H1 (cell line): Measurements from ENCODE around the gene C19orf12. TPM values are rescaled to one million over a fixed set of nuclear protein-coding genes. Genes with fewer than 3 reads are reported as not detected.

Experiments
- CTCF ChIA-PET: fragments of 300-600 bp; sonication (Branson Sonifier 250); formaldehyde crosslinking; loops from one replicate; lab custom pipeline; 2021; ENCODE audit not compliant: partially characterized antibody; lab: Charles Lee
- POLR2A ChIA-PET: fragments of 300-600 bp; sonication (Branson Sonifier 250); formaldehyde crosslinking; loops from one replicate; lab custom pipeline; 2021; ENCODE audit warnings: inconsistent platforms; ENCODE audit not compliant: partially characterized antibody; lab: Charles Lee
- DNase-seq, 2 experiments: peaks; one replicate each; pipeline versions ENCODE4 v3.0.0 to v3.0.0-alpha.2; 2010 to 2022; ENCODE audit warnings: low spot score in 2 of 2, low read depth in 1 of 2, mixed read lengths in 1 of 2
- FAIRE-seq: peaks from 2 replicates; lab custom pipeline; 2011; peaks lifted over from hg19 to GRCh38; lab: Jason Lieb, UNC
- H2AFZ ChIP-seq: 2 replicates; pipeline ENCODE4 v1.8.1; 2012; ENCODE audit warnings: low read length, inconsistent platforms
- H2AK5ac ChIP-seq: 2 replicates; pipeline ENCODE4 v1.6.1; 2013; ENCODE audit warnings: low read depth, low read length
- H2BK120ac ChIP-seq: replicated peaks from 2 replicates; pipeline ENCODE3; 2013; ENCODE audit warnings: low read depth, low read length, inconsistent platforms
- H2BK12ac ChIP-seq: 2 replicates; pipeline ENCODE4 v1.6.1; 2013; ENCODE audit warnings: low read depth, low read length
- H2BK15ac ChIP-seq: 2 replicates; pipeline ENCODE4 v1.6.1; 2013; ENCODE audit warnings: low read length
- H2BK20ac ChIP-seq: 2 replicates; pipeline ENCODE4 v1.6.1; 2013; ENCODE audit warnings: low read length
- H2BK5ac ChIP-seq: 2 replicates; pipeline ENCODE4 v1.6.1; 2013; ENCODE audit warnings: low read depth, low read length
- H3K14ac ChIP-seq: 2 replicates; pipeline ENCODE4 v1.6.1; 2013; ENCODE audit warnings: inconsistent platforms; ENCODE audit not compliant: insufficient read length
- H3K18ac ChIP-seq: 2 replicates; pipeline ENCODE4 v1.6.1; 2013; ENCODE audit warnings: low read length; ENCODE audit errors: extremely low read depth
- H3K23ac ChIP-seq: 2 replicates; pipeline ENCODE4 v1.6.1; 2013; ENCODE audit warnings: inconsistent platforms; ENCODE audit not compliant: insufficient read length
- H3K23me2 ChIP-seq: 2 replicates; pipeline ENCODE4 v1.6.1; 2013; ENCODE audit warnings: low read depth, low read length
- H3K27ac ChIP-seq: 2 replicates; pipeline ENCODE4 v1.6.1; 2011; ENCODE audit warnings: low read depth, low read length, inconsistent platforms
- H3K27me3 ChIP-seq, 4 experiments: replicated peaks in 1 of 4; 1 replicate in 1 of 4; 2 replicates in 3 of 4; pipeline versions ENCODE4 v1.6.1 to v1.8.1; 2011 to 2013; ENCODE audit warnings: low read length in 3 of 4, mild to moderate bottlenecking in 3 of 4, inconsistent platforms in 2 of 4, mixed read lengths in 2 of 4, moderate library complexity in 1 of 4; ENCODE audit not compliant: control insufficient read depth in 3 of 4, insufficient read depth in 3 of 4; ENCODE audit errors: extremely low read depth in 1 of 4
- H3K36me3 ChIP-seq, 4 experiments: 2 replicates each; pipeline versions ENCODE4 v1.6.1 to v1.8.1; 2011 to 2013; ENCODE audit warnings: mild to moderate bottlenecking in 4 of 4, low read length in 3 of 4, moderate library complexity in 2 of 4, control low read depth in 1 of 4, inconsistent platforms in 1 of 4; ENCODE audit not compliant: insufficient read depth in 4 of 4, control insufficient read depth in 2 of 4
- H3K4ac ChIP-seq: replicated peaks from 2 replicates; pipeline ENCODE3; 2013; ENCODE audit warnings: low read length, low read depth, mixed read lengths, inconsistent platforms; ENCODE audit not compliant: insufficient read length
- H3K4me1 ChIP-seq, 4 experiments: replicated peaks in 1 of 4; 1 replicate in 1 of 4; 2 replicates in 3 of 4; pipeline versions ENCODE4 v1.6.1 to v1.8.1; 2011 to 2013; ENCODE audit warnings: low read length in 3 of 4, inconsistent platforms in 2 of 4, mixed read lengths in 1 of 4; ENCODE audit not compliant: insufficient read depth in 4 of 4, control insufficient read depth in 3 of 4
- H3K4me2 ChIP-seq, 2 experiments: 2 replicates each; pipeline versions ENCODE4 v1.6.1 to v1.8.1; 2011 to 2013; ENCODE audit warnings: low read depth in 2 of 2, low read length in 2 of 2, control low read depth in 1 of 2, inconsistent platforms in 1 of 2, mild to moderate bottlenecking in 1 of 2; ENCODE audit not compliant: insufficient read depth in 1 of 2
- H3K4me3 ChIP-seq, 4 experiments: fragments of 200-600, 300-600 bp in 1 of 4; sonication (generic), shearing (Covaris generic), sonication (Bioruptor Twin) in 1 of 4; 2 replicates each; pipeline versions ENCODE4 v1.5.1 to v1.8.1; 2011 to 2016; ENCODE audit warnings: low read length in 4 of 4, low read depth in 3 of 4, control low read depth in 2 of 4, inconsistent platforms in 2 of 4, mild to moderate bottlenecking in 2 of 4, mixed read lengths in 1 of 4, moderate library complexity in 1 of 4; ENCODE audit not compliant: insufficient read depth in 2 of 4; ENCODE audit errors: extremely low read depth in 1 of 4
- H3K56ac ChIP-seq: replicated peaks from 2 replicates; pipeline ENCODE3; 2013; ENCODE audit warnings: low read depth, mild to moderate bottlenecking, mixed read lengths, low read length, inconsistent platforms; ENCODE audit not compliant: insufficient read length
- H3K79me1 ChIP-seq: 2 replicates; pipeline ENCODE4 v1.6.1; 2013; ENCODE audit warnings: low read depth, low read length, control low read depth
- H3K79me2 ChIP-seq, 2 experiments: 2 replicates each; pipeline versions ENCODE4 v1.6.1 to v1.8.1; 2012 to 2013; ENCODE audit warnings: low read length in 2 of 2, mild to moderate bottlenecking in 2 of 2, inconsistent platforms in 1 of 2; ENCODE audit not compliant: insufficient read depth in 2 of 2, control insufficient read depth in 1 of 2
- H3K9ac ChIP-seq, 4 experiments: replicated peaks in 1 of 4; 1 replicate in 1 of 4; 2 replicates in 3 of 4; pipeline versions ENCODE4 v1.6.1 to v1.8.1; 2011 to 2013; ENCODE audit warnings: low read depth in 3 of 4, low read length in 3 of 4, control low read depth in 2 of 4, mild to moderate bottlenecking in 2 of 4, moderate library complexity in 2 of 4, inconsistent platforms in 1 of 4; ENCODE audit errors: extremely low read depth in 1 of 4
- H3K9me3 ChIP-seq, 2 experiments: 2 replicates each; pipeline versions ENCODE4 v1.6.1 to v1.8.1; 2012 to 2013; ENCODE audit warnings: mild to moderate bottlenecking in 2 of 2, moderate library complexity in 2 of 2, control low read depth in 1 of 2, inconsistent platforms in 1 of 2, low read depth in 1 of 2, low read length in 1 of 2, mixed read lengths in 1 of 2; ENCODE audit not compliant: insufficient read depth in 2 of 2
- H4K20me1 ChIP-seq, 2 experiments: replicated peaks in 1 of 2; 2 replicates each; pipeline versions ENCODE3 to v1.8.1; 2011 to 2013; ENCODE audit warnings: inconsistent platforms in 2 of 2, low read length in 2 of 2, mild to moderate bottlenecking in 1 of 2; ENCODE audit not compliant: insufficient read depth in 2 of 2, control insufficient read depth in 1 of 2
- H4K5ac ChIP-seq: 2 replicates; pipeline ENCODE4 v1.6.1; 2013; ENCODE audit warnings: low read length, low read depth, mixed read lengths, inconsistent platforms; ENCODE audit not compliant: insufficient read length
- H4K8ac ChIP-seq: 2 replicates; pipeline ENCODE4 v1.8.0; 2013; ENCODE audit warnings: mild to moderate bottlenecking, moderate library complexity, low read length, inconsistent platforms; ENCODE audit not compliant: insufficient read depth; ENCODE audit errors: extremely low read depth
- H4K91ac ChIP-seq: replicated peaks from 2 replicates; pipeline ENCODE3; 2013; ENCODE audit warnings: low read length, mixed read lengths, inconsistent platforms; ENCODE audit not compliant: insufficient read length
- POU5F1 ChIP-seq: IDR thresholded peaks from 2 replicates; pipeline ENCODE4 v1.6.1; 2011; ENCODE audit warnings: low read depth, mild to moderate bottlenecking, low read length, moderate library complexity
- RFX5 ChIP-seq: IDR thresholded peaks from 2 replicates; pipeline ENCODE4 v1.6.1; 2011; ENCODE audit warnings: low read depth, low read length, improper control_type of control experiment, borderline replicate concordance
- WGBS, 2 experiments: shearing (Covaris generic) in 1 of 2; methylation state at CpG; one replicate each; pipeline versions ENCODE4 v1.1.6 to v1.1.7; 2013 to 2015; ENCODE audit warnings: low lambda C conversion rate in 2 of 2, mixed read lengths in 2 of 2, inconsistent platforms in 1 of 2, low coverage in 1 of 2, missing lambda C conversion rate in 1 of 2; ENCODE audit not compliant: insufficient replicate concordance in 2 of 2, insufficient coverage in 1 of 2, insufficient read length in 1 of 2; ENCODE audit errors: extremely low coverage in 1 of 2, missing lambda C conversion rate in 1 of 2; 5-methylcytosine and 5-hydroxymethylcytosine counted together
- polyA plus RNA-seq, 7 experiments: library from polyadenylated mRNA; depleted of rRNA in 3 of 7; stranded (reverse) in 5 of 7; unstranded in 2 of 7; fragments of >200 nt in 5 of 7; fragments of 200-250 nt in 2 of 7; gene quantifications; 1 replicate in 5 of 7; 2 replicates in 1 of 7; 4 replicates in 1 of 7; pipeline versions ENCODE4 v1.2.1 to v1.2.3, GENCODE V29; 2011 to 2013; ENCODE audit warnings: missing spikeins in 2 of 7, mixed read lengths in 2 of 7
- total RNA-seq: library from RNA; stranded (reverse); fragmentation: NEBNext Ultra II Directional; extraction: Animal tissue kit (Norgen Biotek cat#: 25700); gene quantifications from 2 replicates; pipeline ENCODE4 v1.2.1, GENCODE V29; 2021

C19orf12 gene
- total and polyA plus RNA-seq, 2 of the 8 experiments (the other 6 are each of a cell fraction or from before 2014, with no cell fraction given) = 10.7 to 11.9 TPM

DNA sequence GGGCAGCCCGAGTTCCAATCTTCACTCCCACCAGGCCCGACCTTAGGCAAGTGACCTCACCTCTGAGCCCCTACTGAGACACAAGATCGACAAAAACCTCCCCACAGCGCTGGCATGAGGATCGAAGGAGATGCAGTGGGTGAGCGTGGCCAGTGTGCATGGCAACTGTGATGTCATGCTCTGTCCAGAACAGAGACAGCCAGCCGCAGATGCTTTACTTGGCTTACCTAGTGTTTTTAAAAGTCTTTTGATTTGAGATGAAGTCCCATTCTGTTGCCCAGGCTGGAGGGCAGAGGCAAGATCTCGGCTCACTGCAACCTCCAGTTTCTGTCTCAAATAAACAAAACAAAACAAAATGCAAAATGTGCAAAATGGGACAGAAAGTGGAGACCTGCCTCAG is 49.3 kb upstream of the C19orf12 start:
- ChIA-PET POLR2A (no interaction called here), CTCF (interaction anchor here (0.7 to 10.8 kb wide), 3 partner anchors 8 to 110 kb away, joined by 3 to 103 read pairs (median 6); no protein-coding TSS in a partner anchor)
- FAIRE-seq = no peak

More for the DNA sequence above, 49.3 kb upstream of the C19orf12 start:
- Histone ChIP-seq H4K20me1 (no peaks in the 10 kb centered on the region), H3K27ac (no peak overlapping the region), H3K23ac (no peak overlapping the region), H2BK20ac (no peak overlapping the region), H2BK12ac (no peak overlapping the region), H2AFZ (no peak overlapping the region), H3K4me3 (no peak overlapping the region), H3K9ac (no peak overlapping the region), H3K14ac (no peak overlapping the region), H2AK5ac (no peak overlapping the region), H4K8ac (peak overlapping the region; percentile 35; the same call in 1 of the 2 replicates), H3K36me3 (no peaks in the 10 kb centered on the region), H4K91ac (no peak overlapping the region), H3K27me3 (no peaks in the 10 kb centered on the region; a peak in 1 of 7 replicates), H3K4ac (no peak overlapping the region), H3K79me1 (no peaks in the 10 kb centered on the region), H2BK120ac (no peak overlapping the region), H2BK5ac (no peak overlapping the region), H3K4me1 (no peaks in the 10 kb centered on the region), H4K5ac (no peak overlapping the region), H3K9me3 (no peaks in the 10 kb centered on the region), H3K79me2 (no peaks in the 10 kb centered on the region), H3K4me2 (no peak overlapping the region), H3K23me2 (no peaks in the 10 kb centered on the region), H3K56ac (no peak overlapping the region), H3K18ac (no peak overlapping the region), H2BK15ac (no peak overlapping the region)
- TF ChIP-seq RFX5 (0 out of 2 replicates have a peak, but pooled peaks have one; percentile 9), POU5F1 (no peak)
- WGBS, 2 experiments = 84% methylated on average over 8 of the region's 8 CpGs; no CpG with 5 or more reads in 1 of the 2 experiments
- no peak for DNase-seq
